Right lobe of liver (tissue), 4 donors: ENCODE results near the gene IFNA4.
"Not testable (repeated sequence)": the region's sequence is repeated elsewhere in the genome, so short reads cannot be mapped to it uniquely, and the experiment has no call there.

Source experiments
- POLR2A ChIP-seq: fragments of 450-650 bp; IDR thresholded peaks from one replicate; pipeline ENCODE4 v1.6.1; 2017; ENCODE audit warnings: antibody characterized with exemption, mild to moderate bottlenecking
- TF ChIP-seq, protein P1 (sequence below), 4 donors: fragments of 200-600 bp in 3 of 4; fragments of 450-650 bp in 1 of 4; IDR thresholded peaks; one replicate each; pipeline versions ENCODE4 v1.5.1 to v1.8.0; 2016 to 2022; ENCODE audit warnings: antibody characterized with exemption in 4 of 4, mild to moderate bottlenecking in 2 of 4
- donor health status: DM: no; HTN: no; CAD: no.
- donor health status: DM: no; HTN: no; CAD: no.
- donor health status: DM: no; HTN: yes; CAD: no.

DNA sequence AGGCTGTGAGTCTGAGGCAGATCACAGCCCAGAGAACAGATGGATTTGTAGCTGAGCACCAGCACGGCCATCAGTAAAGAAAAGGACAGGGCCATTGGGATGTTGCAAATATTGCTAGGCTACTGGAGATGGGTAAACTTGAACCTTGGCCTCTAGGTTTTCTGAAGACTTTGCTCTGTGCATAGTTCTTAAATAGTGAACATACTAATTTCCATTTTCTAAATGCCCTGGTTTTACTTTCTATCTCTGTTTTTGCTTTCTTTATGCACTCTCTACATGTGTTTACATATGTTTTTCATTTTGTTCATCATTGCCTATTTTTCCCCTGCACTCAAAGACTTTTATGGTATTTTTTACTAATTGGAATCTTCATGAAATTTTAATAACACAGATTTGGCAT is 29.8 kb upstream of the IFNA4 start, which contains the start of gene IFNA16:
- TF ChIP-seq POLR2A, result not testable (repeated sequence)
- TF ChIP-seq, protein P1, sequence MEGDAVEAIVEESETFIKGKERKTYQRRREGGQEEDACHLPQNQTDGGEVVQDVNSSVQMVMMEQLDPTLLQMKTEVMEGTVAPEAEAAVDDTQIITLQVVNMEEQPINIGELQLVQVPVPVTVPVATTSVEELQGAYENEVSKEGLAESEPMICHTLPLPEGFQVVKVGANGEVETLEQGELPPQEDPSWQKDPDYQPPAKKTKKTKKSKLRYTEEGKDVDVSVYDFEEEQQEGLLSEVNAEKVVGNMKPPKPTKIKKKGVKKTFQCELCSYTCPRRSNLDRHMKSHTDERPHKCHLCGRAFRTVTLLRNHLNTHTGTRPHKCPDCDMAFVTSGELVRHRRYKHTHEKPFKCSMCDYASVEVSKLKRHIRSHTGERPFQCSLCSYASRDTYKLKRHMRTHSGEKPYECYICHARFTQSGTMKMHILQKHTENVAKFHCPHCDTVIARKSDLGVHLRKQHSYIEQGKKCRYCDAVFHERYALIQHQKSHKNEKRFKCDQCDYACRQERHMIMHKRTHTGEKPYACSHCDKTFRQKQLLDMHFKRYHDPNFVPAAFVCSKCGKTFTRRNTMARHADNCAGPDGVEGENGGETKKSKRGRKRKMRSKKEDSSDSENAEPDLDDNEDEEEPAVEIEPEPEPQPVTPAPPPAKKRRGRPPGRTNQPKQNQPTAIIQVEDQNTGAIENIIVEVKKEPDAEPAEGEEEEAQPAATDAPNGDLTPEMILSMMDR (IDR thresholded peaks at IDR 0.05), result not testable (repeated sequence)
